ENCODE measurements around the gene SNRPE.

DNA sequence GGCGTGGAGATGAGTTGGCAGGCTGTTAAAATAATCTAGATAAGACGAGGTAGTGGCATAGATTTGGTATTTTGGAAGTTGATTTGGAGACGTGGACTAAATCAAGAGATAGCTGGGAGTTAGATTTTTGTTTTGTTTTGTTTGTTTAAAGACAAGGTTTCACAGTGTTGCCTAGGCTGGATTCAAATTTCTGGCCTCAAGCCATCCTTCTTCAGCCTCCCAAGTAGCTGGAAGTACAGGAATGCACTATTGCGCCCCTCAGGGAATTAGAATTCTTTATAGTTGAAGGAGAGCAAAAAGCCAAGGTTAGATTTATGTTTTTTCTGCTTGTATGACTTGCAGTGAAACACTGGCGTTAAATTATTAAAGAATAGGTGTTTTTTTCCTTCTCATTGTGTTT lies 22.3 kb upstream of the SNRPE start:
- TF ChIP-seq, protein P1, sequence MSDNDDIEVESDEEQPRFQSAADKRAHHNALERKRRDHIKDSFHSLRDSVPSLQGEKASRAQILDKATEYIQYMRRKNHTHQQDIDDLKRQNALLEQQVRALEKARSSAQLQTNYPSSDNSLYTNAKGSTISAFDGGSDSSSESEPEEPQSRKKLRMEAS (IDR thresholded peaks at IDR 0.05; ENCODE audit: insufficient read depth, insufficient read length): no peak
- no peak for TF ChIP-seq POLR2A (IDR thresholded peaks at IDR 0.05; ENCODE audit: low read depth, low read length)
- TF ChIP-seq, protein P2, sequence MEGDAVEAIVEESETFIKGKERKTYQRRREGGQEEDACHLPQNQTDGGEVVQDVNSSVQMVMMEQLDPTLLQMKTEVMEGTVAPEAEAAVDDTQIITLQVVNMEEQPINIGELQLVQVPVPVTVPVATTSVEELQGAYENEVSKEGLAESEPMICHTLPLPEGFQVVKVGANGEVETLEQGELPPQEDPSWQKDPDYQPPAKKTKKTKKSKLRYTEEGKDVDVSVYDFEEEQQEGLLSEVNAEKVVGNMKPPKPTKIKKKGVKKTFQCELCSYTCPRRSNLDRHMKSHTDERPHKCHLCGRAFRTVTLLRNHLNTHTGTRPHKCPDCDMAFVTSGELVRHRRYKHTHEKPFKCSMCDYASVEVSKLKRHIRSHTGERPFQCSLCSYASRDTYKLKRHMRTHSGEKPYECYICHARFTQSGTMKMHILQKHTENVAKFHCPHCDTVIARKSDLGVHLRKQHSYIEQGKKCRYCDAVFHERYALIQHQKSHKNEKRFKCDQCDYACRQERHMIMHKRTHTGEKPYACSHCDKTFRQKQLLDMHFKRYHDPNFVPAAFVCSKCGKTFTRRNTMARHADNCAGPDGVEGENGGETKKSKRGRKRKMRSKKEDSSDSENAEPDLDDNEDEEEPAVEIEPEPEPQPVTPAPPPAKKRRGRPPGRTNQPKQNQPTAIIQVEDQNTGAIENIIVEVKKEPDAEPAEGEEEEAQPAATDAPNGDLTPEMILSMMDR (IDR thresholded peaks at IDR 0.05; ENCODE audit: extremely low read depth in 1 of 2, insufficient read depth in 1 of 2, low read depth in 1 of 2, low read length in 2 of 2): no peak
- no peak for TF ChIP-seq POLR2AphosphoS5 (IDR thresholded peaks at IDR 0.05; ENCODE audit: insufficient read depth, low read depth, low read length)
- no peak for TF ChIP-seq FOS (IDR thresholded peaks at IDR 0.05; ENCODE audit: borderline replicate concordance, insufficient read depth, low read length)
